Midbrain (tissue), 1 donor: Measurements from ENCODE around the gene BABAM2.
"Not testable (repeated sequence)": the region's sequence is repeated elsewhere in the genome, so short reads cannot be mapped to it uniquely, and the experiment has no call there.

Experiments used
- DNase-seq: peaks from one replicate; lab custom pipeline; 2025; lab: John Stamatoyannopoulos, UW

The BABAM2 gene

DNA sequence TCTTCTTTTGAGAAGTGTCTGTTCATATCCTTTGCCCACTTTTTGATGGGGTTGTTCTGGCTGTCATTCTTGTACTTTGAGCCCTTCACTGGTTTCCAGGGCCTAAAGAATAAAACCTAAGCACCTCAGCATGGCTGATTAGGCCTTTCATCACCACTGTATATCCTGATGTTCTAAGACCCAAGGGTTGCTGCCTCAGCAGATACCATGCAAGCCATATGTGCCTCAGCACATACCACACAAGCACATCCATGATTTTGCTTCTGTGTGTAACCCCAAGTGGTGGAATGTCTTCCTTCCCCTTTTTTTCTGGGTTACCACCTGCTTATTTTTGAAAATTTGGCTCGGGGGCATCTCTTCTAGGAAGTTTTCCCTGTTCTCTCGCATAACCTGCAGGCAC is 11.7 kb upstream of the BABAM2 start:
- DNase-seq: no peak

GRCh38 chr2:27881815-27882583 is 8.5 kb upstream of the BABAM2 start:
- not testable (repeated sequence) for DNase-seq

DNA sequence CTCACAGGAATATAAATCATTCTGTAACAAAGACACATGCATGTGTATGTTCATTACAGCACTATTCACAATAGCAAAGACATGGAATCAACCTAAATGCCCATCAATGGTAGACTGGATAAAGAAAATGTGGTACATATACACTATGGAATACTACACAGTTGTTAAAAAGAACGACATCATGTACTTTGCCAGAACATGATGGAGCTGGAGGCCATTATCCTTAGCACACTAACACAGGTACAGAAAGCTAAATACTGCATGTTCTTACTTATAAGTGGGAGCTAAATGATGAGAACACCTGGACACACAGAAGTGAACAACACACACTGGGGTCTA is 8.0 kb upstream of the BABAM2 start:
- DNase-seq: not testable (repeated sequence)

GRCh38 chr2:27884601-27885000 is 5.9 kb upstream of the BABAM2 start:
- no peak for DNase-seq

DNA sequence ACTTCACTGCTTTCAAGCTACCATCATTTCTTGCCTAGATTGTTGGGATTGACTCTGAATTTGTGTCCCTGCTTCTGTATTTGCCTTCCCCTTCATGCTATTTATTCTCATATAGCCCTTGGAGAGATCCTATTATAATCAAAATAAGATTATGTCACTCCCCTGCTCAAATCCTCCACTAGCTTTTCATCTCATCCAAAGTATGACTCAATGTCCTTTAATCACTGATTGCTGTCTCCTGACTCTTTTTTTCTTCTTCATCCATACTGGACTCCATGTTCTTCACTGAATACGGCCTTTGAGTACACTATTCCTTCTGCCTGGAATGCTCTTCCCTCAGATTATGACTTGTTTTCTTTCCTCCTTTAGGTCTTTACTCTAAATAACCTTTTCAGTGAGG is 5.3 kb upstream of the BABAM2 start:
- no peak for DNase-seq

DNA sequence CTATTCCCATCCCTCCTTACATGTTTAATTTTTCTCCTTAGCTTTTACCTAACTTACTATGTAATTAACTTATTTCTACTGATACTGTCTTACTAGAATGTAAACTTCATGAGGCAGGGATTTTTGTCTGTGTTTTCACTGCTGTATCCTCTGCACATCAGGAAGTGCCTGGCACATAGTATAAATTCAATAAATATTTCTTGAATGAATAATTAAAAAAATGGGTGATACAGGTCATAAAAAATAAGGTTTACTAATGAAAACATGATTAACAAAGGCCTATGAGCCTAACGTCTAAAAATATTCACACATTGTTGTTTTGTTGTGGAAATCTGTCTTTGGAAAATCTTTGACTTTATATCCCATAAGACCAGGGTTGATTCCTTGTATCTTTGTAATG is 4.9 kb upstream of the BABAM2 start:
- no peak for DNase-seq

GRCh38 chr2:27886322-27886721 is 4.2 kb upstream of the BABAM2 start:
- no peak for DNase-seq

DNA sequence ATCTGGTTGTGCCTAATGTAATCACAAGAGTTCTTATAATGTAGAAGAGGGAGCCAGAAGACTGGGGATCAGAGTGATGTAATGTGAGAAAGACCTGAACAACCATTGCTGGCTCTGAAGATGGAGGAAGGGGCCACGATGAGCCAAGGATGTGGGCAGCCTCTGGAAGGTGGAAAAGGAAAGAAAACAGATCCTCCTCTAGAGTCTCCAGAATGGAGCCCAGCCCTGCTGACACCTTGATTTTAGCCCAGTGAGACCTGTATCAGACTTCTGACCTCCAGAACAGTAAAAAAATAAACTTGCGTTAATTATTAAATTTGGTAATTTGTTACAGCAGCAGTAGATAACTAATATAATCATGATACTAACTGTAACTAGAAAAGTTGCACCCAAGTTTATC is 3.4 kb upstream of the BABAM2 start:
- DNase-seq: no peak

DNA sequence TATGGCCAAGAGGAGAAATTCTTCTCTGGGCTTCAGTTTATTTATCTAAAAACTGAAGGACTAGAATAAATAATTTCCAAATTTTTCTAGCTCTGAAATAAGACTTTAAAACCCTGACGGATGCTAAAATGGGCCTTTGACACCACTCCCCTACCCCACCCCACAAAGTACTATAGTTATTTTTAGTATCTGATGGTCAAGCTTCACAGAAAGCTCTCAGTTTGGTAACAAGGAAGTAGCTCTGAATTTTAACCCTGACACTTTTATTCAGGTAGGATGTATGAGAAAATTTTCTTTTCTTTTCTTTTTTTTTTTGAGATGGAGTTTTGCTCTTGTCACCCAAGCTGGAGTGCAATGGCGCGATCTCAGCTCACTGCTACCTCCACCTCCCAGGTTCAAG is 2.7 kb upstream of the BABAM2 start:
- no peak for DNase-seq

- no peak for DNase-seq
These were observed 1.7 kb upstream of the BABAM2 start for GRCh38 chr2:27888790-27889189.

DNA sequence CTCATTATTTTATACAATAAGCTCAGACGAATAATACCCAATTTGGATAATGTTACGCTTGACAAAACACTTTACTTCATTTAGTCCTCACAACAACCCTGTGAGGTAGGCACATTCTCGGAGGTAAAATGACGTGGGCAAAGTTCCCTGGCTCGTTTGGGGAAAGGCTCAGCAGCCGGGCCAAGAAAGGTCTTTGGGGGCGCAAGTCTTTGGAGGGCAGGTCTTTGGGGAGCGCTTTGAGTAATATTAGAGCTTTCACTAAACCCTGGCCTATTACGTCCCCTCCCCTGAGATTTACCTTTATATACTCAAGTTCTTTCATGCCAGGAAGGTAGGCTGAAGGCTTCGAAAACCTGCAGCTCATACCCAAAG is 769 bp upstream of the BABAM2 start:
- DNase-seq: no peak

DNA sequence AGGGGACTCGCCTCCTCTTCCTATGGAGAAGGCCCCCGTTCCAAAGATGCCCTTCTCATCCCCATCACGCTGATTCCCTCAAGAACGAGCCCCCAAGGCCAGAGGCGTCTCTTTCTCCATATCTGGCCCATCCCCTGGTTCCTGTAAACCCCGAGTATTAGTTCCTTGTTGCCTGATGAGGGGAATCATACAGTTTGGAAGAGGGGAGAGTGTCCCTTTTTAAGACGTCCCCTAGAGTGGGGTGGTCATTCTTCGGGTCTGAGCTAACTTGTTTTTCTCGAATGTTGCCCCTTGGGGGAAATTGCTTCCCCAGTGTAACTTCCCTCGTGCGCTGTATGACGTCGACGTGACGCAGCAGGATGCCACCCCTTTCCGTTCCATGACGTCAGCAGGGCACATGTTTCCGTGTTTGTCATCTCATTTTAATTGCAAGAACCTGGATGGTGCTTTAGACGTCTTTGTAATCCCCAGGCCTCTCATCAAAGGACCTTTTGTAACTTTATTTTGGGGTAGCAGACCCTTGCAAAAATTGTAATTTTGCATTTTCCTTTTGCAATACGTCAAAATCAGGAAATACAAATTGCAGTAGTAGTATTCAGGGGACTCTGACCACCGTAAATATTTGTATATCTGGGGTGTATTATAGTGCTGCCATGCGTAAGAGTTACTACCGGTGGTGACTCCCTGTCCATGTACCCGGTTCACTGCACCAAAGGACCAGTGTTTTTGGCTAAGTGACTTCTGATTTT is 569 bp downstream of the BABAM2 start:
- DNase-seq: peak; percentile 34

GRCh38 chr2:27891673-27892105 is 1.2 kb downstream of the BABAM2 start:
- DNase-seq: no peak

GRCh38 chr2:27893006-27893405 is 2.5 kb downstream of the BABAM2 start:
- no peak for DNase-seq

DNA sequence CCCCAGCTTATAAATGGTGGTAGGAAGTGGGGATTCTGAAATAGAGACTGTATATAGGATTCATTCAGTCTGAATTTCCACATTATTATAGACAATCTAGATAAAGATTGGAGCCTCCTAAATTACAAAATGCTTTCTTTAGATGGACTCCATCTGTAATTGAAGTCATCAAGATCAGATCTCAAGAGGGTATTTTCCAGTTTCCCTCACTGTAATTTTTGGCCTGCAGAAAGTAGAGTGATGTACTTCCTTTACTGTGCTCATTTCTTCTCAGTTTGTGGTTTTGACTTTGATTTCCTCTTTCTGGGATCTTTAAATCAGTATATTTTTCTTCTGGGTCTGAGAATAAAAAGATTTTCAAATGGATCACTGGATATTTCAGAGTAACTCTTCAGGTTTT is 7.2 kb downstream of the BABAM2 start:
- DNase-seq: no peak

DNA sequence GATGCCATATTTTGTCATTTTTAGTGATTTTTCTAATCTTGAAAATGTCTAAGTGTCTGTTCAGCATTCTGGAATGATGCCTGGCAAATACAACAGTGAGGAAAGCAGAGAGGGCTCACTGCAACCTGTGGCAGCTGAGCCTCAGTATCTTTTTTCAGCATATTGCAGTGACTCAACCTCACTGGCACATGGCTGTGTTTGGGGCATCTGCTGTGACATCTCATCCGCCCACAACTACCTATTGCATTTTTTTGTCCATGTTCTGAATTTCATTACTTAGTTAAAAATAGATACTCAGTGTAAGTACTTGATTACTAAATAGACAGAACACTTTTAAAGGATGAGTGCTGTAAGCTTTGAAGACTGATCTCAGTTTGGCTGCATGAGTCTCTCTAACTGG is 10.7 kb downstream of the BABAM2 start:
- DNase-seq: no peak

DNA sequence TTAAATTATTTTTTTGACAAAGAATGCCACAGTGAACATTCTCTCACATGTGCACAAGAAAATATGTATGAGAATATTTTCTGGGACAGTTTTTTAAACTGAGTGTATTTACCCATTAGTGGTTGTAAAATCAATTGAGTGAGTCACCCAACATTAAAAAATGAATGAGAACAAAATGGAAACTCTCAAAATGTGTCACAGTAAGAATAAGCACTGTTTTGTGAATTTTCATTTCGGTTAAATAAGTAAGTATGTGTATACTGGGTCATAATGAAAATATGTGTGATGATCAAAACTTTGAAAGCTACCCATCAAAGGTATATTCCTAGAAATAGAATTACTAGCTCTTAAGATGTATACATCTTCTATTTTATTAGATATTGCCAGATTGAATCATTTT is 11.6 kb downstream of the BABAM2 start:
- no peak for DNase-seq

DNA sequence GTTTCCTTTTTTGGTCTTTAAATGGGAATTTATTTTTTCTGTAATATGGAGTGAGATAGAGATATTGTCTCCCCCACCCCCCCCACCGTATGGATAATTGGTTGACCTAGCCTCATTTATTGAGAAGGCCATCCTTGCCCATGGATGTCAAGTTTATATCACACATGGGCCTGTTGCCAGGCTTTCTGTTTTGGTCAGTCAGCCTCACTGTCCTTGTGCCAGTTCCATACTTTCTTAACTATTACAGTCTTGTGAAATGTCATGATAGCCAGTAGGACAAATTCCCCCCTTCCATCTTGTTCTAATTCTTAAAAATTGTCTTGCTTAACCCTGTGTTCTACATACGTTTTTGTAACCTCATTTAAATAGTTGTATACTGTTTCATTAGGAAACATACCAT is 12.5 kb downstream of the BABAM2 start:
- DNase-seq: no peak

- DNase-seq: no peak
These were observed 13.3 kb downstream of the BABAM2 start for GRCh38 chr2:27903649-27904404.

DNA sequence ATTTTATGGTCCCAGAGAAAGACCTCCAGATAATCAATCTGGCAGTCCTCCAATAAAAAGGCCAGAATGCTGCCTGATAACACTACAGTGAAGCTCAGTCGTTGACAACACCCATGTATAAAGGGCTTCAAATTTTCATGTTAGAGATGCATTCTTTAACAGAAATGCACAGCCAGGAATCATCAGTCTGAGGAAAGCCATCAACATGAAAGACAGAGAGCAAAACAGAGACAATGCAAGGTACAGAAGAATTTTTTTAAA is 13.8 kb downstream of the BABAM2 start:
- DNase-seq: no peak

DNA sequence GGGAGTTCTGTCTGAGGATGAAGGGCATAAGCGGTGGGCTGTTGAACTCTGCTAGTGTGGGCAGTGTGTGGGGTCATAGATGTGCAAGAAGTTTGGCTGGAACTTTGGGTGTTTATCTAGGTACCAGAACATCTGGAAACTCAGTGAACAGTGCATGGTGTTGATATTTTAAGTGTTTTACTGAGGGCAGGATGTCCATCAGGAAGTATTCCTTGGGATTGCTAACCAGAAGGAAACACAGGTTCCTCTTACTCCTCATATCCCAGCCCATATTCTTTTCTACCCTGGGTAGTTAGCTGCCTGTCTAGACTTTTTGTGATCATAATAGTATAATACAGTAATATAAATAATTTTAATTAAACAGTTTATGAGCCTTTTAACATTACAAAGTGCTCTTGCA is 15.5 kb downstream of the BABAM2 start:
- DNase-seq: no peak

GRCh38 chr2:27907547-27907946 is 17.0 kb downstream of the BABAM2 start:
- no peak for DNase-seq

GRCh38 chr2:27909901-27910300 is 19.4 kb downstream of the BABAM2 start:
- no peak for DNase-seq
